Kidney tubule cell (primary cell): ENCODE data around the gene GJB2.

Experiments used
- DNase-seq: peaks from one replicate; pipeline ENCODE4 v3.0.0-alpha.2; 2018; ENCODE audit warnings: low spot score

GJB2 gene

GRCh38 chr13:20141238-20142022 is 51.3 kb downstream of the GJB2 start:
- DNase-seq: no peak

GRCh38 chr13:20140487-20140886 is 52.3 kb downstream of the GJB2 start:
- DNase-seq: no peak

GRCh38 chr13:20137875-20138274 is 54.9 kb downstream of the GJB2 start:
- DNase-seq: no peak
